K562 (cell line): ENCODE results near the gene PTGIR. TPM values are rescaled to one million over a fixed set of nuclear protein-coding genes. Genes with fewer than 3 reads are reported as not detected.

Source experiments
- ATF1 ChIP-seq, 2 experiments: fragments of 450-650 bp in 1 of 2; IDR thresholded peaks; 2 replicates each; pipeline ENCODE4 v1.6.1; 2016; ENCODE audit warnings: missing compliant biosample characterization in 1 of 2, missing genetic modification characterization in 1 of 2
- ERF ChIP-seq: fragments of 450-650 bp; formaldehyde crosslinking; IDR thresholded peaks from 2 replicates; pipeline ENCODE4 v1.4.0; 2020; ENCODE audit warnings: mild to moderate bottlenecking, mixed read lengths
- FOXK2 ChIP-seq, 2 experiments: fragments of 450-650 bp; IDR thresholded peaks in 1 of 2; conservative IDR thresholded peaks in 1 of 2; 2 replicates each; pipeline ENCODE4 v1.6.1; 2016; ENCODE audit warnings: low read depth in 2 of 2, mild to moderate bottlenecking in 1 of 2
- FOXM1 ChIP-seq, 2 experiments: fragments of 450-650 bp in 1 of 2; sonication (generic) in 1 of 2; formaldehyde crosslinking in 1 of 2; IDR thresholded peaks; 2 replicates each; pipeline versions ENCODE4 v1.6.1 to v1.9.0; 2017 to 2022; ENCODE audit warnings: low read depth in 2 of 2, mild to moderate bottlenecking in 2 of 2, missing genetic modification reagents in 1 of 2, moderate library complexity in 1 of 2
- MTF1 ChIP-seq: fragments of 250-450 bp; sonication (Bioruptor Pico); IDR thresholded peaks from 2 replicates; pipeline ENCODE4 v1.9.0; 2021; ENCODE audit warnings: moderate library complexity, mild to moderate bottlenecking, inconsistent platforms, borderline replicate concordance
- NFE2L1 ChIP-seq: fragments of 450-650 bp; IDR thresholded peaks from 2 replicates; pipeline ENCODE4 v1.6.1; 2016; ENCODE audit warnings: missing genetic modification characterization, low read depth, mild to moderate bottlenecking, missing compliant biosample characterization, moderate library complexity, borderline replicate concordance
- PHF21A ChIP-seq: fragments of 450-650 bp; IDR thresholded peaks from 2 replicates; pipeline ENCODE4 v1.6.1; 2017; ENCODE audit warnings: low read depth, borderline replicate concordance
- POLR2A ChIP-seq: fragments of 450-650 bp; conservative IDR thresholded peaks from 2 replicates; pipeline ENCODE4 v1.6.1; 2016
- PPARD ChIP-seq: fragments of 250-450 bp; sonication (Bioruptor Pico); IDR thresholded peaks from 2 replicates; pipeline ENCODE4 v1.8.0; 2022; ENCODE audit warnings: inconsistent platforms, mild to moderate bottlenecking, moderate library complexity
- RBM22 ChIP-seq: fragments of 200-400 bp; formaldehyde crosslinking; IDR thresholded peaks from 2 replicates; pipeline ENCODE4 v1.6.1; 2018; ENCODE audit warnings: low read length, low read depth; ENCODE audit not compliant: poor library complexity, severe bottlenecking
- RERE ChIP-seq: sonication (generic); formaldehyde crosslinking; IDR thresholded peaks from 2 replicates; pipeline ENCODE4 v1.8.0; 2023; ENCODE audit warnings: missing genetic modification reagents, mild to moderate bottlenecking, borderline replicate concordance
- SAP30 ChIP-seq: fragments of 200-600 bp; sonication (generic); IDR thresholded peaks from 2 replicates; pipeline ENCODE4 v1.6.1; 2012; ENCODE audit warnings: borderline replicate concordance, low read depth, mild to moderate bottlenecking, moderate library complexity, low read length, control low read depth, inconsistent platforms; ENCODE audit not compliant: insufficient read depth, poor library complexity, severe bottlenecking
- SETDB1 ChIP-seq: IDR thresholded peaks from one replicate; pipeline ENCODE4 v1.6.1; 2012; ENCODE audit warnings: low read length, control low read depth, inconsistent platforms
- SREBF2 ChIP-seq: sonication (generic); formaldehyde crosslinking; IDR thresholded peaks from 2 replicates; pipeline ENCODE4 v1.4.0; 2020; ENCODE audit warnings: mild to moderate bottlenecking, missing genetic modification reagents
- ZNF282 ChIP-seq: sonication (generic); formaldehyde crosslinking; IDR thresholded peaks from 2 replicates; pipeline ENCODE4 v1.8.1; 2023; ENCODE audit warnings: missing genetic modification reagents
- ZNF561 ChIP-seq: fragments of 450-650 bp; formaldehyde crosslinking; conservative IDR thresholded peaks from 2 replicates; pipeline ENCODE4 v1.4.0; 2020; ENCODE audit warnings: mild to moderate bottlenecking, moderate library complexity
- ZNF696 ChIP-seq: fragments of 250-450 bp; sonication (Bioruptor Pico); conservative IDR thresholded peaks from 2 replicates; pipeline ENCODE4 v1.4.0; 2020; ENCODE audit warnings: mild to moderate bottlenecking, moderate library complexity
- polyA plus RNA-seq, 8 experiments: library from polyadenylated mRNA; depleted of rRNA in 4 of 8; stranded (reverse) in 5 of 8; unstranded in 3 of 8; fragments of >200 nt; fragmentation: Nextera tagmentation in 2 of 8; fragmentation: Illumina TruSeq in 1 of 8; extraction: Ambion mirVana in 2 of 8; extraction: Trizol in 1 of 8; gene quantifications; 2 replicates each; pipeline versions ENCODE4 v1.2.1 to v1.2.3, GENCODE V29; 2011 to 2014; ENCODE audit warnings: inconsistent platforms in 1 of 8, missing spikeins in 1 of 8
- total RNA-seq, 7 experiments: library from RNA; depleted of rRNA in 6 of 7; stranded (reverse); fragments of >200 nt in 6 of 7; fragmentation: Illumina TruSeq in 2 of 7; extraction: Trizol in 2 of 7; gene quantifications; 2 replicates each; pipeline versions ENCODE4 v1.2.1 to v1.2.3, GENCODE V29; 2011 to 2021; ENCODE audit warnings: low replicate concordance in 1 of 7

The PTGIR gene
- total and polyA plus RNA-seq, 9 of the 15 experiments (the other 6 are each of a cell fraction or from before 2014, with no cell fraction given) = 0.11 to 3.4 (median 1.1) TPM; not detected in 1

- TF ChIP-seq RERE = no peak
- no peak for TF ChIP-seq FOXM1 (IDR thresholded peaks at IDR 0.05; ENCODE audit: low read depth)
- no peak for TF ChIP-seq FOXM1 (CRISPR knock-in tag; IDR thresholded peaks at IDR 0.05; ENCODE audit: low read depth)
- TF ChIP-seq POLR2A = no peak
- no peak for TF ChIP-seq PPARD (CRISPR knock-in tag)
- no peak for TF ChIP-seq NFE2L1 (tag)
- no peak for TF ChIP-seq SREBF2 (CRISPR knock-in tag)
- no peak for TF ChIP-seq ZNF696 (CRISPR knock-in tag)
- no peak for TF ChIP-seq PHF21A
- TF ChIP-seq ATF1 (CRISPR knock-in tag; IDR thresholded peaks at IDR 0.05) = no peak
- TF ChIP-seq ATF1 (tag; IDR thresholded peaks at IDR 0.05) = 0 out of 2 replicates have a peak, but pooled peaks have one; percentile 30
- TF ChIP-seq SETDB1 = no peak
- TF ChIP-seq FOXK2 (conservative IDR thresholded peaks at IDR 0.05 in 1 of 2, IDR thresholded peaks at IDR 0.05 in 1 of 2; ENCODE audit: low read depth in 2 of 2) = no peak
- TF ChIP-seq ZNF561 (CRISPR knock-in tag) = no peak
- TF ChIP-seq RBM22 = no peak
- no peak for TF ChIP-seq ZNF282 (CRISPR knock-in tag)
- no peak for TF ChIP-seq SAP30
- TF ChIP-seq ERF (CRISPR knock-in tag) = 0 out of 2 replicates have a peak, but pooled peaks have one; percentile 11
- no peak for TF ChIP-seq MTF1 (CRISPR knock-in tag)
Measured at GRCh38 chr19:46639358-46640182, 14.7 kb upstream of the PTGIR start (continued).
